Body of pancreas (tissue), 4 donors: ENCODE measurements around the gene NXPH4.

Source experiments
- POLR2A ChIP-seq, 3 donors: fragments of 450-650 bp; IDR thresholded peaks; one replicate each; pipeline ENCODE4 v1.6.1; 2016; ENCODE audit warnings: antibody characterized with exemption in 3 of 3, mild to moderate bottlenecking in 2 of 3
- TF ChIP-seq, protein P1 (sequence below), 7 experiments: fragments of 450-650 bp in 4 of 7; fragments of 200-600 bp in 3 of 7; sonication (generic) in 3 of 7; IDR thresholded peaks; one replicate each; pipeline ENCODE4 v1.5.1; 2016 to 2019; ENCODE audit warnings: antibody characterized with exemption in 7 of 7

DNA sequence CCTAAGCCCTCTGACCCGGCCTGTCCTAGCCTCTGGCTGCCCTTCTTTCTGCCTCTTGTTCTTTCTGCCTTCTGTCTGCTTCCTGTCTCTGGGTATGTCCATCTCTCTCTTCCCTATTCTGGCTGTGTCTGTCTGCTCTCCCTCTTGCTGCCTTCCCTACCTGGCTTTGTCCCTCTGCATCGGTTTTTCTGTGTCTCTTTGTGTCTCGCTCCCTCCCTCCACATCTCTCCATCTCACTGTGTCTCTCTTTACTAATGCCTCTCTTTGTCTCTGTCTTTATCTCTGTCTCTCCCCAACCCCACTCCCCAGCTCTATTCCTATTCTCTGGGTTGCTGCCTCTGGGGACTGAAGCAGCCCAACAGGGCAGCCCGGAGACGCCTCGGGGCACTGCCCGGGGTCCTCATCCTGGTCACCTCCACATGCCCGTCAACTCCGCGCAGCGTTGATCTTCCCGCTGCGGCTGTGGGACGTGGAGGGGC is 23.0 kb downstream of the NXPH4 start:
- TF ChIP-seq, protein P1, sequence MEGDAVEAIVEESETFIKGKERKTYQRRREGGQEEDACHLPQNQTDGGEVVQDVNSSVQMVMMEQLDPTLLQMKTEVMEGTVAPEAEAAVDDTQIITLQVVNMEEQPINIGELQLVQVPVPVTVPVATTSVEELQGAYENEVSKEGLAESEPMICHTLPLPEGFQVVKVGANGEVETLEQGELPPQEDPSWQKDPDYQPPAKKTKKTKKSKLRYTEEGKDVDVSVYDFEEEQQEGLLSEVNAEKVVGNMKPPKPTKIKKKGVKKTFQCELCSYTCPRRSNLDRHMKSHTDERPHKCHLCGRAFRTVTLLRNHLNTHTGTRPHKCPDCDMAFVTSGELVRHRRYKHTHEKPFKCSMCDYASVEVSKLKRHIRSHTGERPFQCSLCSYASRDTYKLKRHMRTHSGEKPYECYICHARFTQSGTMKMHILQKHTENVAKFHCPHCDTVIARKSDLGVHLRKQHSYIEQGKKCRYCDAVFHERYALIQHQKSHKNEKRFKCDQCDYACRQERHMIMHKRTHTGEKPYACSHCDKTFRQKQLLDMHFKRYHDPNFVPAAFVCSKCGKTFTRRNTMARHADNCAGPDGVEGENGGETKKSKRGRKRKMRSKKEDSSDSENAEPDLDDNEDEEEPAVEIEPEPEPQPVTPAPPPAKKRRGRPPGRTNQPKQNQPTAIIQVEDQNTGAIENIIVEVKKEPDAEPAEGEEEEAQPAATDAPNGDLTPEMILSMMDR (IDR thresholded peaks at IDR 0.05), result no peak
- TF ChIP-seq POLR2A (IDR thresholded peaks at IDR 0.05), result no peak
